ENCODE data around the gene EEFSEC.

DNA sequence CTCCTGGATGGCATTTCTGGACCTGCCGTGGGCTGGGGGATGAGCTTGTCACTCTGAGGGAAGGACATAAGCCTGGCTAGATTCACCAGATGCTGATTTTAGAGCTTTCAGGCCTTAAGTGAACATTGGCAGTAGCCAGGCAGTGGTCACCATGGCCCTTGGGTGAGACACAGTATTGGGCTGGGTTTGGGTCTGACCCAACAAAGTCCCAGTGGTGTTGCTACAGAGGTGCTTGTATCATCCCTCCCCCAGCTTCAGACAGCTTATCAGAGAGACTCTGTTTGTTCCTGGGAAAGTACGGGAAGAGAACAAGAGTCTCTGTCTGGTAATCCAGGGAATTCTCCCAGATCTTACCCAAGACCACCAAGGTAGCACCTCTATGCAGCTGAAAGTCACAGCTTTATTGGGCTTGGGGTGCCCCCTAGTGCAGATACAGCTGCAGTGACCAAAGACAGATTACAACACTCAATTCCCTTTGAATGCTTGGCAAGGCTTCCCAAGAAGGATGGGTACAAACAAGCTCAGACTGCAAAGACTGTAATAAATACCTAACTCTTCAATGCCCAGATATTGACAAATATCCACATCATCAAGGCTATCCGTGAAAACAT lies 19.9 kb upstream of the EEFSEC start:
- TF ChIP-seq POLR2A (IDR thresholded peaks at IDR 0.05; ENCODE audit: low read depth, low read length) (no peak), TAF1 (IDR thresholded peaks at IDR 0.05; ENCODE audit: borderline replicate concordance, low read depth, low read length) (no peak), POLR2AphosphoS5 (IDR thresholded peaks at IDR 0.05; ENCODE audit: low read depth, low read length) (no peak)

Data from GM12892 (cell line).